H9 (cell line): ENCODE measurements around the gene SCLY. TPM values are rescaled to one million over a fixed set of nuclear protein-coding genes. Genes with fewer than 3 reads are reported as not detected.
"Not testable (repeated sequence)": the region's sequence is repeated elsewhere in the genome, so short reads cannot be mapped to it uniquely, and the experiment has no call there.

Experiments used
- DNase-seq: peaks from one replicate; pipeline ENCODE4 v3.0.0-alpha.2; 2017
- H2AFZ ChIP-seq: one replicate; pipeline ENCODE4 v1.6.1; 2013; ENCODE audit warnings: mild to moderate bottlenecking, low read length, control low read depth, moderate library complexity
- H2AK5ac ChIP-seq: 2 replicates; pipeline ENCODE4 v1.6.1; 2013; ENCODE audit warnings: low read length, control low read depth, mixed read lengths; ENCODE audit not compliant: insufficient read length
- H2BK120ac ChIP-seq: one replicate; pipeline ENCODE4 v1.6.1; 2013; ENCODE audit warnings: low read depth, mild to moderate bottlenecking, low read length, control low read depth, inconsistent platforms; ENCODE audit not compliant: poor library complexity, severe bottlenecking
- H2BK12ac ChIP-seq: 2 replicates; pipeline ENCODE4 v1.6.1; 2013; ENCODE audit warnings: low read length, control low read depth, mixed read lengths, low read depth; ENCODE audit not compliant: insufficient read length
- H2BK15ac ChIP-seq: 2 replicates; pipeline ENCODE4 v1.6.1; 2013; ENCODE audit warnings: low read depth, low read length, control low read depth
- H2BK20ac ChIP-seq: one replicate; pipeline ENCODE4 v1.6.1; 2013; ENCODE audit warnings: low read depth, mild to moderate bottlenecking, low read length, control low read depth, inconsistent platforms; ENCODE audit not compliant: poor library complexity, severe bottlenecking
- H2BK5ac ChIP-seq: 2 replicates; pipeline ENCODE4 v1.6.1; 2013; ENCODE audit warnings: low read length, control low read depth, mixed read lengths; ENCODE audit not compliant: insufficient read length
- H3K14ac ChIP-seq: 2 replicates; pipeline ENCODE4 v1.6.1; 2013; ENCODE audit warnings: low read length, control low read depth; ENCODE audit not compliant: insufficient read depth
- H3K18ac ChIP-seq: 2 replicates; pipeline ENCODE4 v1.6.1; 2013; ENCODE audit warnings: low read depth, mild to moderate bottlenecking, mixed read lengths, low read length, control low read depth; ENCODE audit not compliant: insufficient read length
- H3K23ac ChIP-seq: 2 replicates; pipeline ENCODE4 v1.6.1; 2013; ENCODE audit warnings: low read length, control low read depth, mixed read lengths, low read depth; ENCODE audit not compliant: insufficient read length
- H3K23me2 ChIP-seq: 2 replicates; pipeline ENCODE4 v1.6.1; 2013; ENCODE audit warnings: low read depth, mild to moderate bottlenecking, mixed read lengths, low read length, control low read depth; ENCODE audit not compliant: insufficient read length, poor library complexity, severe bottlenecking
- H3K27ac ChIP-seq: 2 replicates; pipeline ENCODE4 v1.5.1; 2013; ENCODE audit warnings: low read length, control low read depth, mixed read lengths, low read depth; ENCODE audit not compliant: insufficient read length
- H3K27me3 ChIP-seq: 2 replicates; pipeline ENCODE4 v1.6.1; 2013; ENCODE audit warnings: low read length, control low read depth, inconsistent platforms; ENCODE audit not compliant: insufficient read depth
- H3K4ac ChIP-seq: 2 replicates; pipeline ENCODE4 v1.6.1; 2013; ENCODE audit warnings: low read depth, mild to moderate bottlenecking, control low read depth, inconsistent platforms, low read length, moderate library complexity
- H3K4me1 ChIP-seq: 2 replicates; pipeline ENCODE4 v1.6.1; 2013; ENCODE audit warnings: low read length, control low read depth, inconsistent platforms; ENCODE audit not compliant: insufficient read depth
- H3K4me2 ChIP-seq: 2 replicates; pipeline ENCODE4 v1.6.1; 2013; ENCODE audit warnings: low read length, control low read depth, mixed read lengths; ENCODE audit not compliant: insufficient read length, insufficient read depth
- H3K56ac ChIP-seq: 2 replicates; pipeline ENCODE4 v1.6.1; 2013; ENCODE audit warnings: low read depth, mild to moderate bottlenecking, mixed read lengths, low read length, control low read depth; ENCODE audit not compliant: insufficient read length
- H3K79me1 ChIP-seq: 2 replicates; pipeline ENCODE4 v1.6.1; 2013; ENCODE audit warnings: low read depth, mild to moderate bottlenecking, moderate library complexity, low read length, control low read depth, inconsistent platforms; ENCODE audit not compliant: insufficient read depth, poor library complexity, severe bottlenecking
- H3K79me2 ChIP-seq: 2 replicates; pipeline ENCODE4 v1.6.1; 2013; ENCODE audit warnings: low read length, control low read depth, inconsistent platforms; ENCODE audit not compliant: insufficient read depth
- H3K9ac ChIP-seq: 2 replicates; pipeline ENCODE4 v1.6.1; 2013; ENCODE audit warnings: low read length, control low read depth, mixed read lengths; ENCODE audit not compliant: insufficient read length; ENCODE audit errors: extremely low read depth
- H3K9me3 ChIP-seq: one replicate; pipeline ENCODE4 v1.6.1; 2013; ENCODE audit warnings: low read depth, low read length, inconsistent platforms; ENCODE audit not compliant: control insufficient read depth
- H3T11ph ChIP-seq: one replicate; pipeline ENCODE4 v1.6.1; 2013; ENCODE audit warnings: mild to moderate bottlenecking, low read length, control low read depth, inconsistent platforms
- H4K20me1 ChIP-seq: one replicate; pipeline ENCODE4 v1.6.1; 2013; ENCODE audit not compliant: control insufficient read depth, insufficient read length, insufficient read depth
- H4K5ac ChIP-seq: 2 replicates; pipeline ENCODE4 v1.6.1; 2013; ENCODE audit warnings: low read depth, mild to moderate bottlenecking, mixed read lengths, low read length, control low read depth; ENCODE audit not compliant: insufficient read length
- H4K8ac ChIP-seq: replicated peaks from 2 replicates; pipeline ENCODE4 v1.6.1; 2013; ENCODE audit warnings: low read length, control low read depth, mixed read lengths, low read depth; ENCODE audit not compliant: insufficient read length
- H4K91ac ChIP-seq: 2 replicates; pipeline ENCODE4 v1.6.1; 2013; ENCODE audit warnings: low read depth, mild to moderate bottlenecking, moderate library complexity, mixed read lengths, low read length, control low read depth; ENCODE audit not compliant: insufficient read length
- H3K27ac Mint-ChIP-seq, 3 experiments: 2 replicates in 2 of 3; 3 replicates in 1 of 3; pipeline ENCODE4 v1.8.0; 2020 to 2021; ENCODE audit warnings: mixed read lengths in 3 of 3, mild to moderate bottlenecking in 1 of 3, moderate library complexity in 1 of 3
- H3K27me3 Mint-ChIP-seq: 2 replicates; pipeline ENCODE4 v1.8.0; 2021; ENCODE audit warnings: low read depth, mild to moderate bottlenecking, moderate library complexity, mixed read lengths
- H3K36me3 Mint-ChIP-seq, 3 experiments: 2 replicates in 2 of 3; 3 replicates in 1 of 3; pipeline ENCODE4 v1.8.0; 2020 to 2021; ENCODE audit warnings: low read depth in 3 of 3, mixed read lengths in 3 of 3; ENCODE audit not compliant: insufficient read depth in 1 of 3
- H3K4me1 Mint-ChIP-seq, 2 experiments: 2 replicates each; pipeline ENCODE4 v1.8.0; 2020; ENCODE audit warnings: mixed read lengths in 2 of 2
- H3K4me3 Mint-ChIP-seq, 2 experiments: 2 replicates in 1 of 2; 3 replicates in 1 of 2; pipeline ENCODE4 v1.8.0; 2020 to 2021; ENCODE audit warnings: mild to moderate bottlenecking in 2 of 2, mixed read lengths in 2 of 2, moderate library complexity in 1 of 2
- H3K9me3 Mint-ChIP-seq, 2 experiments: 2 replicates in 1 of 2; 3 replicates in 1 of 2; pipeline ENCODE4 v1.8.0; 2020; ENCODE audit warnings: mild to moderate bottlenecking in 2 of 2, mixed read lengths in 2 of 2, moderate library complexity in 1 of 2
- WGBS: extraction: QIAGEN DNeasy Blood & Tissue Kit; methylation state at CpG from one replicate; pipeline ENCODE4 v1.1.7; 2013; ENCODE audit warnings: missing lambda C conversion rate, low lambda C conversion rate, mixed read lengths; ENCODE audit not compliant: insufficient read length; ENCODE audit errors: extremely low coverage; 5-methylcytosine and 5-hydroxymethylcytosine counted together
- total RNA-seq: library from RNA; stranded (reverse); gene quantifications from 2 replicates; pipeline ENCODE4 v1.2.1, GENCODE V29; 2021
- TF ChIP-seq, protein P1 (sequence below): fragments of 200-600 bp; sonication (generic); conservative IDR thresholded peaks from 3 replicates; pipeline ENCODE4 v1.8.0; 2021; ENCODE audit warnings: antibody characterized with exemption, mild to moderate bottlenecking

SCLY gene
- total RNA-seq, 1 experiment from 2014 or later, result 55.3 TPM

GRCh38 chr2:238114851-238115660, 54.3 kb downstream of the SCLY start:
- H3K4ac ChIP-seq, result no peak overlapping the region
- H3K18ac ChIP-seq, result no peak overlapping the region
- no peak overlapping the region for H4K91ac ChIP-seq
- H3K9me3 Mint-ChIP-seq, result peaks cover 15 to 26% of the 10 kb centered on the region in 2 experiments
- no peak overlapping the region for H2AFZ ChIP-seq
- TF ChIP-seq, protein P1, sequence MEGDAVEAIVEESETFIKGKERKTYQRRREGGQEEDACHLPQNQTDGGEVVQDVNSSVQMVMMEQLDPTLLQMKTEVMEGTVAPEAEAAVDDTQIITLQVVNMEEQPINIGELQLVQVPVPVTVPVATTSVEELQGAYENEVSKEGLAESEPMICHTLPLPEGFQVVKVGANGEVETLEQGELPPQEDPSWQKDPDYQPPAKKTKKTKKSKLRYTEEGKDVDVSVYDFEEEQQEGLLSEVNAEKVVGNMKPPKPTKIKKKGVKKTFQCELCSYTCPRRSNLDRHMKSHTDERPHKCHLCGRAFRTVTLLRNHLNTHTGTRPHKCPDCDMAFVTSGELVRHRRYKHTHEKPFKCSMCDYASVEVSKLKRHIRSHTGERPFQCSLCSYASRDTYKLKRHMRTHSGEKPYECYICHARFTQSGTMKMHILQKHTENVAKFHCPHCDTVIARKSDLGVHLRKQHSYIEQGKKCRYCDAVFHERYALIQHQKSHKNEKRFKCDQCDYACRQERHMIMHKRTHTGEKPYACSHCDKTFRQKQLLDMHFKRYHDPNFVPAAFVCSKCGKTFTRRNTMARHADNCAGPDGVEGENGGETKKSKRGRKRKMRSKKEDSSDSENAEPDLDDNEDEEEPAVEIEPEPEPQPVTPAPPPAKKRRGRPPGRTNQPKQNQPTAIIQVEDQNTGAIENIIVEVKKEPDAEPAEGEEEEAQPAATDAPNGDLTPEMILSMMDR, result no peak
- H3K4me1 ChIP-seq, result no peaks in the 10 kb centered on the region
- no peak overlapping the region for H2BK5ac ChIP-seq
- no peaks in the 10 kb centered on the region for H3K27me3 ChIP-seq
- H3K27me3 Mint-ChIP-seq, result peaks cover 12% of the 10 kb centered on the region
- H3K4me2 ChIP-seq, result no peak overlapping the region
- no peaks in the 10 kb centered on the region; a peak in 1 of 4 replicates for H3K4me1 Mint-ChIP-seq
- no peak overlapping the region for H3T11ph ChIP-seq
- no peak overlapping the region for H2BK20ac ChIP-seq
- H3K23me2 ChIP-seq, result peaks cover 5% of the 10 kb centered on the region
- no peak overlapping the region for H3K4me3 Mint-ChIP-seq
- no peak overlapping the region for H3K23ac ChIP-seq
- H3K14ac ChIP-seq, result no peak overlapping the region
- WGBS, result no CpG with 5 or more reads among the region's 32 CpGs
- no peak overlapping the region for H4K8ac ChIP-seq
- no peak overlapping the region for H2BK15ac ChIP-seq
- H3K9ac ChIP-seq, result no peak overlapping the region
- no peaks in the 10 kb centered on the region for H3K79me2 ChIP-seq
- H4K20me1 ChIP-seq, result no peaks in the 10 kb centered on the region
- H2BK120ac ChIP-seq, result no peak overlapping the region
- peak overlapping the region in 1 of 3 experiments; percentile 63; a peak in 1 of 7 replicates for H3K27ac Mint-ChIP-seq
- H3K9me3 ChIP-seq, result no peaks in the 10 kb centered on the region
- no peak overlapping the region for H3K27ac ChIP-seq
- DNase-seq, result no peak
- H2BK12ac ChIP-seq, result no peak overlapping the region
- H4K5ac ChIP-seq, result no peak overlapping the region
- H3K36me3 Mint-ChIP-seq, result peaks cover 0 to 9% (median 0%) of the 10 kb centered on the region in 3 experiments; a peak in 3 of 7 replicates
- no peak overlapping the region for H3K56ac ChIP-seq
- no peak overlapping the region for H2AK5ac ChIP-seq
- H3K79me1 ChIP-seq, result no peaks in the 10 kb centered on the region

DNA sequence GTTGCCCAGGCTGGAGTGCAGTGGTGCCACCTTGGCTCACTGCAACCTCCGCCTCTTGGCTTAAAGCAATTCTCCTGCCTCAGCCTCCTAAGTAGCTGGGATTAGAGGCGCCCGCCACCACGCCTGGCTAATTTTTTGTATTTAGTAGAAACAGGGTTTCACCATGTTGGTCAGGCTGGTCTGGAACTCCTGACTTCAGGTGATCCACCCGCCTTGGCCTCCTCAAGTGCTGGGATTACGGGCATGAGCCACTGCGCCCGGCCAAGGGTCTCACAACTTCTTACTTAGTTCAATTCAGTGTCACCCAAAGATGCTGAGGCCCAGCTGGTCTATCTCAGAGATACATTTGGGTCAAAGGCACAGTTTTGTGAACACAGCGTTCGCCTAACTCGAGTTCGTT, 54.9 kb downstream of the SCLY start:
- H3K18ac ChIP-seq, H4K91ac ChIP-seq, H3K9me3 ChIP-seq, H3K23me2 ChIP-seq, H3K27me3 ChIP-seq, H2BK5ac ChIP-seq, H3K23ac ChIP-seq, H2BK12ac ChIP-seq, H2AK5ac ChIP-seq, H3K4me2 ChIP-seq, H2BK15ac ChIP-seq, DNase-seq, H3K79me2 ChIP-seq, H2BK20ac ChIP-seq, H3K79me1 ChIP-seq, H4K20me1 ChIP-seq, H3K27ac ChIP-seq, H3K14ac ChIP-seq, H3K4me1 ChIP-seq, H3K4ac ChIP-seq, H2BK120ac ChIP-seq, H3K4me1 Mint-ChIP-seq, H3K4me3 Mint-ChIP-seq, H3K56ac ChIP-seq, H4K8ac ChIP-seq, H3K36me3 Mint-ChIP-seq, H3K9ac ChIP-seq, H3T11ph ChIP-seq, H2AFZ ChIP-seq, H3K27ac Mint-ChIP-seq, H4K5ac ChIP-seq: not testable (repeated sequence)
- H3K9me3 Mint-ChIP-seq, result peaks cover 15 to 26% of the 10 kb centered on the region in 2 experiments
- peaks cover 12% of the 10 kb centered on the region for H3K27me3 Mint-ChIP-seq
- no CpG with 5 or more reads among the region's 12 CpGs for WGBS
